Ascending aorta (tissue), 2 donors: ENCODE results near the gene FAM78B. TPM values are rescaled to one million over a fixed set of nuclear protein-coding genes. Genes with fewer than 3 reads are reported as not detected.

Experiments used
- DNase-seq, 2 donors: peaks; one replicate each; pipeline ENCODE4 v3.0.0-alpha.2; 2019; ENCODE audit warnings: low spot score in 2 of 2
- H3K27ac ChIP-seq, 2 donors: fragments of 200-600 bp; sonication (generic); one replicate each; pipeline ENCODE4 v1.5.1; 2016 to 2017; ENCODE audit warnings: mild to moderate bottlenecking in 1 of 2
- H3K27me3 ChIP-seq: fragments of 200-600 bp; sonication (generic); one replicate; pipeline ENCODE4 v1.5.1; 2017
- H3K36me3 ChIP-seq, 2 donors: fragments of 200-600 bp; sonication (generic); one replicate each; pipeline ENCODE4 v1.5.1; 2016
- H3K4me1 ChIP-seq, 2 donors: fragments of 200-600 bp; sonication (generic); one replicate each; pipeline ENCODE4 v1.5.1; 2016 to 2017; ENCODE audit warnings: mild to moderate bottlenecking in 1 of 2
- H3K4me3 ChIP-seq, 2 donors: fragments of 200-600 bp; sonication (generic); one replicate each; pipeline ENCODE4 v1.5.1; 2016 to 2017; ENCODE audit warnings: mild to moderate bottlenecking in 1 of 2
- H3K9me3 ChIP-seq, 2 donors: fragments of 200-600 bp; sonication (generic); one replicate each; pipeline ENCODE4 v1.5.1; 2016
- intact Hi-C: fragments of 100-400 bp; cut with DNase I; formaldehyde crosslinking; loops from one replicate; pipeline ENCODE4 v1.15.1; 2023
- total RNA-seq: library from RNA; depleted of rRNA; stranded (reverse); fragments of >200 nt; gene quantifications from one replicate; pipeline ENCODE4 v1.1.0, GENCODE V29; 2016
- TF ChIP-seq, protein P1 (sequence below), 3 experiments: fragments of 200-600 bp in 2 of 3; fragments of 450-650 bp in 1 of 3; sonication (generic) in 2 of 3; IDR thresholded peaks; one replicate each; pipeline ENCODE4 v1.5.1; 2016 to 2019; ENCODE audit warnings: antibody characterized with exemption in 3 of 3, mild to moderate bottlenecking in 1 of 3, moderate library complexity in 1 of 3

The FAM78B gene
- total RNA-seq, 1 donor from 2014 or later = not detected

- intact Hi-C loops = no loop called here
Measured at GRCh38 chr1:166133276-166133841, 33.4 kb downstream of the FAM78B start.

DNA sequence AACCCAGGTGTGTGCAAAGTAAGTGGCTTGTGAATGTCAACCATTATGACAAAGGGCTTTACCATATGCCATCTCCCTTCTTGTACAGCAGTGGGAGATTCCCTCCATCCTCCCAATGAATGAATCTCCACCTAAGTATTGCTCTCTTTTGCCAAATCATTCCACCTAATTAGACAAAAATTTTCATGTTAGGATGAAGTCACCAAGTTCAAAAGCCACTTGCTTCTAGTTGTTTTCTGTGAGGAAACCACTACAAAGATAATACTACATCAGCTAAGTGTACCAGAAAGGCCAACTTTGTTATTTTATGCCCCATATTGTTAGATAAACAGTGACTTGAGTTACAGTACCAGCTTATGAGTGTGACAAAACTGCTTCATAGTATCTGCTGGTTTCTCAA is 34.3 kb downstream of the FAM78B start:
- Histone ChIP-seq H3K4me1 (no peaks in the 10 kb centered on the region), H3K9me3 (no peaks in the 10 kb centered on the region), H3K36me3 (no peaks in the 10 kb centered on the region), H3K4me3 (no peak overlapping the region), H3K27ac (no peak overlapping the region), H3K27me3 (no peaks in the 10 kb centered on the region)
- DNase-seq = no peak
- TF ChIP-seq, protein P1, sequence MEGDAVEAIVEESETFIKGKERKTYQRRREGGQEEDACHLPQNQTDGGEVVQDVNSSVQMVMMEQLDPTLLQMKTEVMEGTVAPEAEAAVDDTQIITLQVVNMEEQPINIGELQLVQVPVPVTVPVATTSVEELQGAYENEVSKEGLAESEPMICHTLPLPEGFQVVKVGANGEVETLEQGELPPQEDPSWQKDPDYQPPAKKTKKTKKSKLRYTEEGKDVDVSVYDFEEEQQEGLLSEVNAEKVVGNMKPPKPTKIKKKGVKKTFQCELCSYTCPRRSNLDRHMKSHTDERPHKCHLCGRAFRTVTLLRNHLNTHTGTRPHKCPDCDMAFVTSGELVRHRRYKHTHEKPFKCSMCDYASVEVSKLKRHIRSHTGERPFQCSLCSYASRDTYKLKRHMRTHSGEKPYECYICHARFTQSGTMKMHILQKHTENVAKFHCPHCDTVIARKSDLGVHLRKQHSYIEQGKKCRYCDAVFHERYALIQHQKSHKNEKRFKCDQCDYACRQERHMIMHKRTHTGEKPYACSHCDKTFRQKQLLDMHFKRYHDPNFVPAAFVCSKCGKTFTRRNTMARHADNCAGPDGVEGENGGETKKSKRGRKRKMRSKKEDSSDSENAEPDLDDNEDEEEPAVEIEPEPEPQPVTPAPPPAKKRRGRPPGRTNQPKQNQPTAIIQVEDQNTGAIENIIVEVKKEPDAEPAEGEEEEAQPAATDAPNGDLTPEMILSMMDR (IDR thresholded peaks at IDR 0.05) = no peak
- intact Hi-C loops = no loop called here

More at GRCh38 chr1:166133276-166133841, 33.4 kb downstream of the FAM78B start:
- TF ChIP-seq, protein P1 (IDR thresholded peaks at IDR 0.05) = no peak
- Histone ChIP-seq H3K4me1 (no peaks in the 10 kb centered on the region), H3K9me3 (no peaks in the 10 kb centered on the region), H3K27me3 (no peaks in the 10 kb centered on the region), H3K27ac (no peak overlapping the region), H3K4me3 (no peak overlapping the region), H3K36me3 (no peaks in the 10 kb centered on the region)
- DNase-seq = no peak

GRCh38 chr1:166129006-166129405 is 37.8 kb downstream of the FAM78B start:
- intact Hi-C loops = no loop called here

GRCh38 chr1:166128195-166128594 is 38.6 kb downstream of the FAM78B start:
- DNase-seq = no peak
- no peaks in the 10 kb centered on the region for H3K27me3 ChIP-seq
- no peak overlapping the region for H3K4me3 ChIP-seq
- no peaks in the 10 kb centered on the region for H3K4me1 ChIP-seq
- TF ChIP-seq, protein P1 (IDR thresholded peaks at IDR 0.05) = no peak
- H3K27ac ChIP-seq = no peak overlapping the region
- H3K9me3 ChIP-seq = no peaks in the 10 kb centered on the region
- no peaks in the 10 kb centered on the region for H3K36me3 ChIP-seq
- intact Hi-C loops = no loop called here

More at GRCh38 chr1:166129006-166129405, 37.8 kb downstream of the FAM78B start:
- TF ChIP-seq, protein P1 (IDR thresholded peaks at IDR 0.05) = no peak
- Histone ChIP-seq H3K9me3 (no peaks in the 10 kb centered on the region), H3K36me3 (no peaks in the 10 kb centered on the region), H3K27me3 (no peaks in the 10 kb centered on the region), H3K4me3 (no peak overlapping the region), H3K4me1 (no peaks in the 10 kb centered on the region), H3K27ac (no peak overlapping the region)
- no peak for DNase-seq

- Histone ChIP-seq H3K36me3 (no peaks in the 10 kb centered on the region), H3K9me3 (no peaks in the 10 kb centered on the region), H3K4me1 (no peaks in the 10 kb centered on the region), H3K4me3 (no peak overlapping the region), H3K27me3 (no peaks in the 10 kb centered on the region), H3K27ac (no peak overlapping the region)
- TF ChIP-seq, protein P1 (IDR thresholded peaks at IDR 0.05) = no peak
- intact Hi-C loops = no loop called here
- no peak for DNase-seq
Measured at GRCh38 chr1:166127003-166127402, 39.8 kb downstream of the FAM78B start.
